Skeletal muscle tissue (tissue), 4 donors: ENCODE measurements around the gene HBG1. TPM values are rescaled to one million over a fixed set of nuclear protein-coding genes. Genes with fewer than 3 reads are reported as not detected.

ENCODE experiments used
- H3K27ac ChIP-seq: one replicate; pipeline ENCODE4 v1.7.0; 2013; ENCODE audit warnings: mild to moderate bottlenecking, low read depth, low read length, inconsistent platforms
- H3K27me3 ChIP-seq, 3 donors: one replicate each; pipeline ENCODE4 v1.7.0; 2013; ENCODE audit warnings: low read length in 3 of 3; ENCODE audit not compliant: control insufficient read depth in 3 of 3, insufficient read depth in 3 of 3
- H3K36me3 ChIP-seq, 3 donors: one replicate each; pipeline ENCODE4 v1.7.0; 2013; ENCODE audit warnings: low read length in 3 of 3; ENCODE audit not compliant: control insufficient read depth in 3 of 3, insufficient read depth in 3 of 3
- H3K4me1 ChIP-seq, 3 donors: one replicate each; pipeline ENCODE4 v1.7.0; 2013; ENCODE audit warnings: low read length in 3 of 3, mild to moderate bottlenecking in 3 of 3; ENCODE audit not compliant: control insufficient read depth in 3 of 3, insufficient read depth in 3 of 3
- H3K4me3 ChIP-seq, 3 donors: one replicate each; pipeline ENCODE4 v1.7.0; 2013; ENCODE audit warnings: low read length in 3 of 3
- H3K9ac ChIP-seq, 3 donors: one replicate each; pipeline ENCODE4 v1.7.0; 2013; ENCODE audit warnings: low read length in 3 of 3, mild to moderate bottlenecking in 3 of 3, moderate library complexity in 2 of 3, low read depth in 1 of 3
- H3K9me3 ChIP-seq, 3 donors: one replicate each; pipeline ENCODE4 v1.7.0; 2013; ENCODE audit warnings: low read length in 3 of 3; ENCODE audit not compliant: control insufficient read depth in 3 of 3
- total RNA-seq: library from RNA; depleted of rRNA; stranded (reverse); fragments of >200 nt; gene quantifications from one replicate; pipeline ENCODE4 v1.2.3, GENCODE V29; 2014
- donor health status: Osteomylitis.

The HBG1 gene
- total RNA-seq, 1 donor from 2014 or later, result 24.5 TPM

- H3K9ac ChIP-seq, result no peak overlapping the region
- no peaks in the 10 kb centered on the region for H3K4me1 ChIP-seq
- no peak overlapping the region for H3K4me3 ChIP-seq
- H3K27ac ChIP-seq, result no peak overlapping the region
- peaks cover 0 to 2% (median 0%) of the 10 kb centered on the region in 3 donors for H3K27me3 ChIP-seq
- no peaks in the 10 kb centered on the region for H3K9me3 ChIP-seq
- H3K36me3 ChIP-seq, result no peaks in the 10 kb centered on the region
Observed at GRCh38 chr11:5247472-5248192, 2.0 kb downstream of the HBG1 start.

- no peaks in the 10 kb centered on the region for H3K4me1 ChIP-seq
Observed at GRCh38 chr11:5246772-5247471, 2.7 kb downstream of the HBG1 start.

DNA sequence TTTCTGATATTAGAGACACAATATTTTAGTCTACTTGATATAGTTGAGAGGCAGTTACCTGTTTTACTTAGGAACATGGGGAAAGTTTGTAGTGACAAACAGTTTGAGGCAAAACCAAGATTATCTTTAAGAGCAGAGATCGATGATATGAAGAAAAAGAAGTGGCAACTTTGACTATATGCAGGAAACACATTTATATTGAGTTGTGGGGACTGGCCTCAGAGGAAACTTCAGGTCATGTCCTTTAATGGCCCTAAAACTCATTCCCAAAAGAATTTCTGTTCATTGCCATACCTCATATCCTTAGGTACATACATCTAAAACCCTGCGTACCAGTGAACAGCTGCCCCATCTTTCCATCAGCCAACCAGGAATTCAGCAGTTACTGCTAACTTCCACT, 4.5 kb downstream of the HBG1 start:
- Histone ChIP-seq H3K9me3 (no peaks in the 10 kb centered on the region), H3K9ac (no peak overlapping the region), H3K4me1 (no peaks in the 10 kb centered on the region), H3K27me3 (peaks cover 0 to 2% (median 0%) of the 10 kb centered on the region in 3 donors), H3K4me3 (no peak overlapping the region), H3K27ac (no peak overlapping the region), H3K36me3 (no peaks in the 10 kb centered on the region)

More at GRCh38 chr11:5246772-5247471, 2.7 kb downstream of the HBG1 start:
- Histone ChIP-seq H3K9me3 (no peaks in the 10 kb centered on the region), H3K36me3 (no peaks in the 10 kb centered on the region), H3K27me3 (peaks cover 0 to 2% (median 0%) of the 10 kb centered on the region in 3 donors), H3K27ac (no peak overlapping the region), H3K4me3 (no peak overlapping the region), H3K9ac (no peak overlapping the region)

DNA sequence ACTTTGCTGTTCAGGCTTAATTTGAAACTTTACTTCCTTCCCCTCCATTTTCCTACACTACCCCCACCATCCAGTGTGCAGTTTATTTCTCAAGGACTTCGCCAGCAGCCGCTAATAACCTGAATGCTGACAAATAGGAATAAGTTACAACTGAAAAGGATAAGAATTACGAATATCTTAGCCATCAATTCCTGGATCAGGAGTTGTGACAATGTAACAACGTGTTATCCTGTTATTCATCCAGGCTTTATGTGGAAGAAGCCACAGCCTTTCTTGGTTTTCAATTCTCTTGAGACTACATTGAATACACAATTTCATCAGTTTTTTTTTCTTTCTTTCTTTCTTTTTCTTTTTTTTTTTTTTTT, 5.9 kb downstream of the HBG1 start:
- Histone ChIP-seq H3K27me3 (peaks cover 0 to 2% (median 0%) of the 10 kb centered on the region in 3 donors), H3K9ac (no peak overlapping the region), H3K4me3 (no peak overlapping the region), H3K9me3 (no peaks in the 10 kb centered on the region), H3K36me3 (no peaks in the 10 kb centered on the region), H3K4me1 (no peaks in the 10 kb centered on the region), H3K27ac (no peak overlapping the region)

DNA sequence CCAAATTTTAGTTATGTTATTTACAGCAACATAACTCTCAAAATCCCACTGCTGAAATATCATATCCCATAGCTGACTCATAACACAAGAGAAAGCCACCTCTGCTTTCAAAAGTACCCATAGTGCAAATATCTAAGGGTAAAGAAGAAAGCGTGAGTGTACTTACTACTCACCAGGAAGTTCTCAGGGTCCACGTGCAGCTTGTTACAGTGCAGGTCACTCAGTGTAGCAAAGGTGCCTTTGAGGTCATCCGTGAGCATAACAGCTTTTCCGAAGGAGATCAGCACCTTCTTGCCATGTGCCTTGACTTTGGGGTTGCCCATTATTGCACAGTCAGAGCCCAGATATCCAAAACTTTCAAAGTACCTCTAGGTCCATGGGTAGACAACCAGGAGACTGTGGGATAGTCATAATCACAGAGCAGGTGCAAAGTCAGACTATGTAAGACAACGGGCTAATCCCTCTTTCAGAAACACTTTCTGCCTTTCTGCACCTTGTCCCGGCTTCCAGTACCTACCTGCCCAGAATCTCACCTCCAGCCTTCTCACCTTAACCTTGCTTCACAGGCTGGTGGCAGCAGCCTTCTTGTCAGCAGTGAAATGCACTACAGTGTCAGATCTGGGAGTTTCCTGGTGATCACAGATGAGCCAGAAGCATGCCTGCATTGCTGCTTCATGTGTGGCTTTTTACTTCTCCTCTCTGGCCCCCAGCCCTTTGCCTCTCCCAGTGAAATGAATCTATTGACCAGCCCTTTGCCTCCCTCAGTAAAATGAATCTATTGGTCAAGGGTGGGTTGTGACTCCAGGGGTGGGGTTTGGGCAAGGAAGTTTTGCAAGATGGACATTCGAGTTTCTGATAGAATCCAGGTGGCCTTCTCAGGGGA, 6.5 kb downstream of the HBG1 start:
- no peak overlapping the region for H3K9ac ChIP-seq
- H3K27ac ChIP-seq, result no peak overlapping the region
- peaks cover 0 to 2% (median 0%) of the 10 kb centered on the region in 3 donors for H3K27me3 ChIP-seq
- no peak overlapping the region for H3K4me3 ChIP-seq
- no peaks in the 10 kb centered on the region for H3K4me1 ChIP-seq
- no peaks in the 10 kb centered on the region for H3K36me3 ChIP-seq
- no peaks in the 10 kb centered on the region for H3K9me3 ChIP-seq

GRCh38 chr11:5242208-5242607, 7.4 kb downstream of the HBG1 start:
- no peak overlapping the region for H3K27ac ChIP-seq
- H3K4me1 ChIP-seq, result no peaks in the 10 kb centered on the region
- no peak overlapping the region for H3K9ac ChIP-seq
- no peaks in the 10 kb centered on the region for H3K9me3 ChIP-seq
- H3K4me3 ChIP-seq, result no peak overlapping the region
- H3K36me3 ChIP-seq, result no peaks in the 10 kb centered on the region
- H3K27me3 ChIP-seq, result peaks cover 0 to 2% (median 0%) of the 10 kb centered on the region in 3 donors

- Histone ChIP-seq H3K4me1 (no peaks in the 10 kb centered on the region), H3K4me3 (no peak overlapping the region), H3K9me3 (no peaks in the 10 kb centered on the region), H3K27ac (no peak overlapping the region), H3K36me3 (no peaks in the 10 kb centered on the region), H3K9ac (no peak overlapping the region), H3K27me3 (peaks cover 0 to 2% (median 0%) of the 10 kb centered on the region in 3 donors)
Observed at GRCh38 chr11:5241458-5241857, 8.2 kb downstream of the HBG1 start.

- no peaks in the 10 kb centered on the region for H3K9me3 ChIP-seq
- no peak overlapping the region for H3K27ac ChIP-seq
Observed at GRCh38 chr11:5240458-5240857, 9.2 kb downstream of the HBG1 start.

GRCh38 chr11:5240056-5240455, 9.6 kb downstream of the HBG1 start:
- Histone ChIP-seq H3K9me3 (no peaks in the 10 kb centered on the region), H3K9ac (no peak overlapping the region), H3K27me3 (no peaks in the 10 kb centered on the region), H3K4me1 (no peaks in the 10 kb centered on the region), H3K27ac (no peak overlapping the region), H3K36me3 (no peaks in the 10 kb centered on the region), H3K4me3 (no peak overlapping the region)

More at GRCh38 chr11:5240458-5240857, 9.2 kb downstream of the HBG1 start:
- no peak overlapping the region for H3K9ac ChIP-seq
- no peaks in the 10 kb centered on the region for H3K36me3 ChIP-seq
- H3K4me1 ChIP-seq, result no peaks in the 10 kb centered on the region
- peaks cover 0 to under 1% (median 0%) of the 10 kb centered on the region in 3 donors for H3K27me3 ChIP-seq
- H3K4me3 ChIP-seq, result no peak overlapping the region
